Measurements from ENCODE around the gene CENPVL1. TPM values are rescaled to one million over a fixed set of nuclear protein-coding genes. Genes with fewer than 3 reads are reported as not detected.
A peak's percentile ranks its signal among the peaks of the same experiment; 100 is the strongest.
"Not testable (repeated sequence)": the region's sequence is repeated elsewhere in the genome, so short reads cannot be mapped to it uniquely, and the experiment has no call there.

Gene CENPVL1
- total RNA-seq: not detected

DNA sequence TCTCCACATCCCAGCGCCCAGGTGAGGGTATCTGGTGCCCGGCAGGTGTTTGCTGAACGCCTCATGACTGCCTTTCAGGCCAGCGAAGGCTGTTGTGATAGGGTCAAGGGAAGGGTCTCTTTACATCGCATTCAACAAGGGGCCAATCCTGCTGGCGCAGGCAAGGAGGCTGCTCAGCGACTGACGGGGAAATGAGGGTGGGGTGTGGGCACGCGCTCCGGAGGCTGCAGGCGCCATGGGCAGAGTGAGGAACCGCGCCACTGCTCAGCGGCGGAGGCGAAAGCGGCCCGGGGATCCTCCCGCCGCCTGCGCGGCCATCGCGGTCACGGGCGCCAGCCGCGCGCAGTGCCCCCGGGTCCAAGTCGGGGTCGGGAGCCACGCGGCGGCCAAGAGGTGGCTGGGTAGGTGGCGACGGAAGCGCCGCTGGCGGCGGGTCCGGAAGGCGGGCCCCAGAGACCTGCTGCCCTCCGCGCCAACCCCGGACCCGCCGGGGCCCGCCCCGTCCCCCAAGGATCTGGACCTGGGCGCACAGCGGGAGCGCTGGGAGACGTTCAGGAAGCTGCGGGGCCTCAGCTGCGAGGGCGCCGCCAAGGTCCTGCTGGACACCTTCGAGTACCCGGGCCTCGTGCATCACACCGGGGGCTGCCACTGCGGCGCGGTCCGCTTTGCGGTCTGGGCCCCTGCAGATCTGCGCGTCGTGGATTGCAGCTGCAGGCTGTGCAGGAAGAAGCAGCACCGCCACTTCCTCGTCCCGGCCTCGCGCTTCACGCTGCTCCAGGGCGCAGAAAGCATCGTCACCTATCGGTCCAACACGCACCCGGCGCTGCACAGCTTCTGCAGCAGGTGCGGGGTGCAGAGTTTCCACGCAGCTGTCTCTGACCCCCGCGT lies at the start of gene CENPVL1:
CENPVL1 (plus strand) TSS at position 236 of the 888 bp plus-strand sequence; CDS start at position 236, 0 bp downstream.
- H3K9me3 Mint-ChIP-seq; ATAC-seq (ENCODE audit: low read depth); H3K36me3 Mint-ChIP-seq; H3K27ac Mint-ChIP-seq; H3K4me1 Mint-ChIP-seq; H3K4me3 Mint-ChIP-seq; H3K27me3 Mint-ChIP-seq; POLR2A ChIA-PET; DNase-seq: not testable (repeated sequence)

GRCh38 chrX:51665981-51666380 lies 44.3 kb upstream of the CENPVL1 start:
- Mint-ChIP-seq H3K4me3 (no peak overlapping the region), H3K27ac (no peak overlapping the region), H3K4me1 (no peaks in the 10 kb centered on the region), H3K9me3 (no peaks in the 10 kb centered on the region), H3K27me3 (no peaks in the 10 kb centered on the region), H3K36me3 (no peaks in the 10 kb centered on the region)
- POLR2A ChIA-PET: no interaction called here
- ATAC-seq (ENCODE audit: low read depth) (no peak), DNase-seq (no peak)

DNA sequence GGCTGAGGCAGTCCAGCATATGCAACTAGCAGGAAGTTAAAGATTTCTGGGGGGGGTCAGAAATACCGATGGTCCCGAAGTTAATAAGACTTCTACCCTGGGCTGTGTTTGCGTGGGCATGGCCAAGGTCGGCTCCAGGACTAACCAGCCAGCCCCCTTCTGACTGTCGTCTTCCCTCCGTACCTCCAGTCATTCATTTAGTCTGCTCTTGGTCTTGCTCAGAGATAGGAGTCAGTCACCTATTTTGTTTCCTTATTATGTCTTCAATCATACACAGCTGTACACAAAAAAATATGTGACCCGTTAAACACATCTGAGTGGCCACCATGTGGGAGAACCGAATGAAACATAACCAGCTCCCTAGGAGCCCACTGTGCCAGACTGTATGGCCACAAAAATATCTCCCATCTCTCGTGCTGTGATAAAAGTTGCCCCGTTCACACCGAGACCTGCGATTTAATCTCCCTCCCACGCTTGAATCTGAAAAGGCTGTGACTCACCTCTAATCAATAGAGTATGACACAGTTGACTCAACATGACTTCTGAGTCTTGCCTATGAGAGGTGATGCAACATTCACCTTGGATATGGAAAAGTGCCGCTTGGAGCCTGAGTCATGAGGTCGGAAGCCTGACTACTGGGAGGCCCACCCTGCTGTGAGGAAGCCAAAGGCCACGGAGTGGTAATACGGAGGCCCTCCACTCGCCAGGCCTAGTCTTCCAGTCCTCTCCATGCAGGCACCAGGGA lies 30.5 kb upstream of the CENPVL1 start:
- POLR2A ChIA-PET; DNase-seq; H3K9me3 Mint-ChIP-seq; H3K4me3 Mint-ChIP-seq; H3K27ac Mint-ChIP-seq; H3K36me3 Mint-ChIP-seq; H3K27me3 Mint-ChIP-seq; ATAC-seq (ENCODE audit: low read depth); H3K4me1 Mint-ChIP-seq: not testable (repeated sequence)

GRCh38 chrX:51681808-51682719 lies 28.2 kb upstream of the CENPVL1 start:
- H3K9me3 Mint-ChIP-seq; H3K36me3 Mint-ChIP-seq; ATAC-seq (ENCODE audit: low read depth); H3K4me1 Mint-ChIP-seq; H3K27ac Mint-ChIP-seq; DNase-seq; POLR2A ChIA-PET; H3K27me3 Mint-ChIP-seq; H3K4me3 Mint-ChIP-seq: not testable (repeated sequence)

DNA sequence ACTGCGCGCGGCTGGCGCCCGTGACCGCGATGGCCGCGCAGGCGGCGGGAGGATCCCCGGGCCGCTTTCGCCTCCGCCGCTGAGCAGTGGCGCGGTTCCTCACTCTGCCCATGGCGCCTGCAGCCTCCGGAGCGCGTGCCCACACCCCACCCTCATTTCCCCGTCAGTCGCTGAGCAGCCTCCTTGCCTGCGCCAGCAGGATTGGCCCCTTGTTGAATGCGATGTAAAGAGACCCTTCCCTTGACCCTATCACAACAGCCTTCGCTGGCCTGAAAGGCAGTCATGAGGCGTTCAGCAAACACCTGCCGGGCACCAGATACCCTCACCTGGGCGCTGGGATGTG lies 27.6 kb upstream of the CENPVL1 start, which contains the start of gene CENPVL2:
CENPVL2 (minus strand) TSS at position 112 of the 343 bp plus-strand sequence; CDS start at position 112, 0 bp downstream.
- POLR2A ChIA-PET; H3K4me3 Mint-ChIP-seq; H3K27ac Mint-ChIP-seq; H3K4me1 Mint-ChIP-seq; DNase-seq; H3K36me3 Mint-ChIP-seq; ATAC-seq (ENCODE audit: low read depth); H3K27me3 Mint-ChIP-seq; H3K9me3 Mint-ChIP-seq: not testable (repeated sequence)

DNA sequence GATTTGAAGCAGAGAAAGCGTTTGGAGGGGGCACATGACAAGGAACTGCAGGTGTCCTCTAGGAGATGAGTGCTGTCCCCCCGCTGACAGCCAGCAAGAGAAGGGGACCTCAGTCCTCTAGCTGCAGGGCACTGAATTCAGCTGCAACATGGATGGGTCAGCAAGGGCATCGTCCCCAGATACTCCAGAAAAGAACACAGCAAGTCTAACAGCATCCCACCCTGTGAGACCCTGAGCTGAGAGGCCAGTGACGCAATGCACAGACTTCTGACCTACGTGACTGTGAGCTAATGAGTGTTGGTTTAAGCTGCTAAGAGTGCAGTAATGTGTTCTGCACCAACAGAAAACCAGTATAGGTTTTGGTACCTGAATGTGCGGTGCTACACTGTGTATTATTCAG lies 16.1 kb upstream of the CENPVL1 start:
- H3K4me3 Mint-ChIP-seq: no peak overlapping the region
- H3K36me3 Mint-ChIP-seq: no peaks in the 10 kb centered on the region
- no peaks in the 10 kb centered on the region for H3K9me3 Mint-ChIP-seq
- ATAC-seq (ENCODE audit: low read depth): no peak
- no peak for DNase-seq
- POLR2A ChIA-PET: no interaction called here
- H3K27me3 Mint-ChIP-seq: no peaks in the 10 kb centered on the region
- no peaks in the 10 kb centered on the region for H3K4me1 Mint-ChIP-seq
- H3K27ac Mint-ChIP-seq: no peak overlapping the region

DNA sequence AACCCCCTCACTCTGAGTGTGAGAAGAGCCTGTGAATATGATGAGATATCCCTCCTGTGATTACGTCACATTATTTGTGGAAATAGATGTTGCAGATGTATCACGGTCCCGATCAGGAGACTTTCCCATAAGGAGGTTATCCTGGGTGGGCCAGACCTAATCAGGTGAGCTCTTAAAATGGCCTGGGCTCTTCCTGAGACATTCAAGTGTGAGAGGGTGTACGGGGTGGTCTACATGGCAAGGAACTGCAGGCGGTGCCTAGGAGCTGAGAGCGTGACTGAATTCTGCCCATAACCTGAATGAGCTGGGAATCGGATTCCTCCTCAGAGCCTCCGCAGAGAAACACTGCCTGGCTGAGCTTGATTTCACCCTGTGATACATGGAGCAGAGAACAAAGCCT lies 12.9 kb upstream of the CENPVL1 start:
- Mint-ChIP-seq H3K4me3 (no peak overlapping the region), H3K27ac (no peak overlapping the region), H3K4me1 (no peaks in the 10 kb centered on the region), H3K36me3 (no peaks in the 10 kb centered on the region), H3K27me3 (no peaks in the 10 kb centered on the region), H3K9me3 (no peaks in the 10 kb centered on the region)
- ATAC-seq (ENCODE audit: low read depth) (no peak), DNase-seq (no peak)
- POLR2A ChIA-PET: no interaction called here

- H3K27ac Mint-ChIP-seq; H3K9me3 Mint-ChIP-seq; H3K4me1 Mint-ChIP-seq; DNase-seq; H3K27me3 Mint-ChIP-seq; H3K36me3 Mint-ChIP-seq; H3K4me3 Mint-ChIP-seq; POLR2A ChIA-PET; ATAC-seq (ENCODE audit: low read depth): not testable (repeated sequence)
Measured at GRCh38 chrX:51712943-51713647, 2.8 kb downstream of the CENPVL1 start.

- no peaks in the 10 kb centered on the region for H3K36me3 Mint-ChIP-seq
- no peak for ATAC-seq (ENCODE audit: low read depth)
- POLR2A ChIA-PET: no interaction called here
- DNase-seq: no peak
- H3K27ac Mint-ChIP-seq: no peak overlapping the region
- no peak overlapping the region for H3K4me3 Mint-ChIP-seq
- no peaks in the 10 kb centered on the region for H3K4me1 Mint-ChIP-seq
- peaks cover 8% of the 10 kb centered on the region for H3K27me3 Mint-ChIP-seq
- H3K9me3 Mint-ChIP-seq: no peaks in the 10 kb centered on the region
Measured at GRCh38 chrX:51728202-51728601, 17.9 kb downstream of the CENPVL1 start.

DNA sequence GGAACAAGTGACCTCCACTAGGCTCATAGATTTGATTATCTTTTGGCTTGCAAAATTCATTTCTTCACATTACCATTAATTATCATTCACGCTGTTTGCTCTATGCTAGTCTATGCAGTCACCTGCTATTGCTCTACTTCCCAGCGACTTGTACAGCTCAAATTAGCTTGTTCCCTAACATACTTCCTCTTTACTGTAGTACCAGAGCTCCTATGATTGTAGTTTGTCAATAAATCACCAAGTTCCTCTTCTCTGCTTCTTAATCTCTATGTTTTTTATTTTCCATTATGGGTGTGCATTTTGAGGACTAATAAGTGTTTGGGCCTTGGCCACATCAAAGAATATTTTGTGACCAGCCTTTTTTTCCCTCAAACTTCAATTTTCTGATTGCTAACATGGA lies 26.8 kb downstream of the CENPVL1 start:
- POLR2A ChIA-PET: no interaction called here
- no peak overlapping the region for H3K4me3 Mint-ChIP-seq
- DNase-seq: no peak
- H3K4me1 Mint-ChIP-seq: no peaks in the 10 kb centered on the region
- H3K36me3 Mint-ChIP-seq: no peaks in the 10 kb centered on the region
- no peak overlapping the region for H3K27ac Mint-ChIP-seq
- no peak for ATAC-seq (ENCODE audit: low read depth)
- no peaks in the 10 kb centered on the region for H3K9me3 Mint-ChIP-seq
- H3K27me3 Mint-ChIP-seq: peaks cover 18% of the 10 kb centered on the region

DNA sequence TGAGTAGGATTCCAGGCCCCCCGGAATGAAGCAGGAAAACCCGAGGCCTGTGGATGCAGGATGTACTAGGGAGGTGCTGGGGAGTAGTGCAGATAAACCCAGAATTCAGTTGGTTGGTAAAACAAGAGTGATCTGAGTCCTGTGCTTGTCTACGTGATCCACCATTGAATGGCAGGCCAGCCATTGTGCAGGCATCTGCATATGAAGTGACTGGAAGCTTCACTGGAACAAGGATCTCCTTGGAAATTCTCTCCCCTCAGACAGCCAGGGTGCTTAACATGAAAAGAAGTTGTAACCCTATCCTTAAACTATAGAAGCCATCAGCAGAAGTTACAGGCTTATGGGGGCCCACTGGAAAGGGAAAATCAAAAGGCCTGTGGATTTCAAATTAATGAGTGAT lies 32.3 kb downstream of the CENPVL1 start:
- H3K27me3 Mint-ChIP-seq: peaks cover 9% of the 10 kb centered on the region
- H3K4me1 Mint-ChIP-seq: peaks cover 14% of the 10 kb centered on the region
- peak overlapping the region; percentile 93 for H3K4me3 Mint-ChIP-seq
- ATAC-seq (ENCODE audit: low read depth) (no peak), DNase-seq (no peak)
- POLR2A ChIA-PET: no interaction called here
- H3K36me3 Mint-ChIP-seq: peaks cover 26% of the 10 kb centered on the region
- H3K27ac Mint-ChIP-seq: peak overlapping the region; percentile 88
- peaks cover 10% of the 10 kb centered on the region for H3K9me3 Mint-ChIP-seq

DNA sequence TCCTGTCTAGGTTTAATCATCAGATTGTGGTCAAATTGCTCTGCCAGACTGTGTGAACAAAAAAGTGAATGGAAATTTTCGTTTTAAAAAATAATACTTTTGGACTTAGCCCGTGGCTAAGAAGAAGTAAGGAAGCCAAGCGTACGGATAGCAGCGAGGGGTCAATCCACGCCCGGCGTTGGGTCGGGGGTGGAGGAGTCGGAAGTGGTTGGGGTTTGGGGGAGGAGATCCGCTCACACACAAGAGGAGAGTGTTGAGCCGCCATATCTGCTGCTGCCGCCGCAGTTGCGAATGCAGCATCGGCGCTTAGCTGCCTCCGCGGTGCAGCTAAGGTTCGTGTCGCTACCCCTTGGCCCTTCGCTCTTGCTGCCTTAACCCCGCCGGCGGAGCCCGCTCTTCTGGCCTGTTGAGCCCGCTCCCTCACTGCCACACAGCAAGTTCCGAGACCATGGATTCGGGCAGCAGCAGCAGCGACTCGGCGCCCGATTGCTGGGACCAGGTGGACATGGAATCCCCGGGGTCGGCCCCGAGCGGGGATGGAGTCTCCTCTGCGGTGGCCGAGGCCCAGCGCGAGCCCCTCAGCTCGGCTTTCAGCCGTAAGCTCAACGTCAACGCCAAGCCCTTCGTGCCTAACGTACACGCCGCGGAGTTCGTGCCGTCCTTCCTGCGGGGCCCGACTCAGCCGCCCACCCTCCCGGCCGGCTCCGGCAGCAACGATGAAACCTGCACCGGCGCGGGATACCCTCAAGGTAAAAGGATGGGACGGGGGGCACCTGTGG lies 33.1 kb downstream of the CENPVL1 start, which contains the start of gene GSPT2:
GSPT2 (plus strand) TSS at position 264 of the 779 bp plus-strand sequence; CDS start at position 449, 185 bp downstream.
- POLR2A ChIA-PET: no interaction called here
- DNase-seq: peak; percentile 68
- peak within 1 kb of the TSS; percentile 88 for H3K27ac Mint-ChIP-seq

More for the DNA sequence above, 33.1 kb downstream of the CENPVL1 start, which contains the start of gene GSPT2:
- Mint-ChIP-seq H3K4me3 (peak within 1 kb of the TSS; percentile 93), H3K9me3 (peaks cover 10% of the 10 kb centered on the region), H3K27me3 (peaks cover 9% of the 10 kb centered on the region), H3K36me3 (peaks cover 26% of the 10 kb centered on the region), H3K4me1 (peaks cover 14% of the 10 kb centered on the region)
- peak; percentile 95 for ATAC-seq (ENCODE audit: low read depth)
